ENCODE data around the gene SLC9A3. TPM values are rescaled to one million over a fixed set of nuclear protein-coding genes. Genes with fewer than 3 reads are reported as not detected.

The SLC9A3 gene
- total and polyA plus RNA-seq, 4 donors, result 0.94 to 3.8 (median 1.5) TPM

DNA sequence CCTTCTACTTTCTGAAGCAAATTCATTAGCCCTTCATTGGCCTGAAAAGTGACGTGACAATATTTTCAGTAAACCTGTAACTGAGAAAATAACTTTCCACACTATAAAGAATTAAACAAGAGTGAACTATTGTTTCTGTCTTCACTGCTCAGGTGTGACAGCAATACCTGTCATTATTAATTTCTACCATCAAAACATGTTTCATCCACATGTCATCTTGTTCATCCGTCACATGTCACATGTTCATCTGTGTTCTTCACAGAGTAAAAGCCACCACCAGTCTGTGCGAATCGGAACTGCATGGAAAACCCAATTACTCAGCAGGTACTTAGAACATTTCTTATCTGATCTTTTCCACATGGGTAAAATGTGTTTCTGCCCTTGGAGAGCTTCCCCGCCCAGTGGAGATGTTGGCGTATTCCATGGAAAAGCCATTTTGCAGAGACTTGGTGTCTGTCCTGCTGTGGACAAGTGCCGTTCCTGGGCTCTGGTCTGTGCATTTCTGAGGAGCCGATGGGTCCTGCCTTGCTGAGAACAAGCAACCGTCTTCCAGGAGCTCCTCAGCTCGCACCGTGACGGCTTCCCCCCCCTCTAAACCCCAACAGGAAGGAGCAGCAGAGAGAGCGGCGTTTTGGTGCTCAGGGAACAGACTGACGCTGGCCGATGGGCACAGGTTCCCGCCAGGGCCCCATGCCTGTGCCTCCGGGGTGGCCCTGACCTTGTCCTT, 91.9 kb downstream of the SLC9A3 start:
- no peak overlapping the region for H3K27ac ChIP-seq (ENCODE audit: low read depth in 1 of 2, low read length in 1 of 2)
- no peak for ATAC-seq (ENCODE audit: insufficient read depth, low FRiP score)
- no peak for DNase-seq

DNA sequence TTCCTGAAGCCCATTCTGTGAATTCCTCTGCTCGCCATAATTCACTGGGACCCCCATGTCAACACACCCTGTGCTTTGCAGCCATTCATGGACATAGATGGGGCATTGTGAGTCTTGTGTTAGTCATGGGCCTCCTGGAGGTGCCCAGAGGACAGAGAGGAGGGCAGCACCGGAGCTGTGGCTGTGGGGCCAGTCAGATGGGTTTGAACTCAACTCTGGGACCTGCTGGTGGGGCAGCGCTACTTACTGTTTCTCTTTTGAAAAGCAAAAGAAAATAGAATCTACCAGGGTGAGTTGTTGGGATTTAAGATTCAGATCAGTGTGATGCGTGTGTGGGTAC, 92.6 kb downstream of the SLC9A3 start:
- no peak overlapping the region for H3K27ac ChIP-seq (ENCODE audit: low read depth in 1 of 2, low read length in 1 of 2)
- TF ChIP-seq, protein P1, sequence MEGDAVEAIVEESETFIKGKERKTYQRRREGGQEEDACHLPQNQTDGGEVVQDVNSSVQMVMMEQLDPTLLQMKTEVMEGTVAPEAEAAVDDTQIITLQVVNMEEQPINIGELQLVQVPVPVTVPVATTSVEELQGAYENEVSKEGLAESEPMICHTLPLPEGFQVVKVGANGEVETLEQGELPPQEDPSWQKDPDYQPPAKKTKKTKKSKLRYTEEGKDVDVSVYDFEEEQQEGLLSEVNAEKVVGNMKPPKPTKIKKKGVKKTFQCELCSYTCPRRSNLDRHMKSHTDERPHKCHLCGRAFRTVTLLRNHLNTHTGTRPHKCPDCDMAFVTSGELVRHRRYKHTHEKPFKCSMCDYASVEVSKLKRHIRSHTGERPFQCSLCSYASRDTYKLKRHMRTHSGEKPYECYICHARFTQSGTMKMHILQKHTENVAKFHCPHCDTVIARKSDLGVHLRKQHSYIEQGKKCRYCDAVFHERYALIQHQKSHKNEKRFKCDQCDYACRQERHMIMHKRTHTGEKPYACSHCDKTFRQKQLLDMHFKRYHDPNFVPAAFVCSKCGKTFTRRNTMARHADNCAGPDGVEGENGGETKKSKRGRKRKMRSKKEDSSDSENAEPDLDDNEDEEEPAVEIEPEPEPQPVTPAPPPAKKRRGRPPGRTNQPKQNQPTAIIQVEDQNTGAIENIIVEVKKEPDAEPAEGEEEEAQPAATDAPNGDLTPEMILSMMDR (IDR thresholded peaks at IDR 0.05; ENCODE audit: control extremely low read depth, extremely low read depth), result no peak
- DNase-seq (no peak), ATAC-seq (ENCODE audit: insufficient read depth, low FRiP score) (no peak)
- H3K9me3 ChIP-seq (ENCODE audit: control insufficient read depth in 4 of 4, insufficient read depth in 3 of 4, low read length in 3 of 4), result no peaks in the 10 kb centered on the region
- WGBS, 2 donors, result 91 to 96% methylated on average over 4 of the region's 4 CpGs
- H3K9ac ChIP-seq (ENCODE audit: insufficient read depth in 1 of 2, low read length in 2 of 2), result no peak overlapping the region
- peaks cover 0 to 36% (median 4%) of the 10 kb centered on the region in 5 donors for H3K4me1 ChIP-seq (ENCODE audit: control insufficient read depth in 5 of 5, insufficient read depth in 5 of 5, low read length in 5 of 5)
- peaks cover 0 to 14% (median 0%) of the 10 kb centered on the region in 4 donors for H3K36me3 ChIP-seq (ENCODE audit: control insufficient read depth in 4 of 4, insufficient read depth in 4 of 4, low read length in 4 of 4)
- no peaks in the 10 kb centered on the region for H3K27me3 ChIP-seq (ENCODE audit: control insufficient read depth in 3 of 3, insufficient read depth in 3 of 3, low read length in 2 of 3)
- no peak overlapping the region for H3K4me3 ChIP-seq

More for the DNA sequence above, 91.9 kb downstream of the SLC9A3 start:
- no peaks in the 10 kb centered on the region for H3K9me3 ChIP-seq (ENCODE audit: control insufficient read depth in 4 of 4, insufficient read depth in 3 of 4, low read length in 3 of 4)
- H3K4me3 ChIP-seq, result no peak overlapping the region
- WGBS, 2 donors, result 74 to 75% methylated on average over 18 of the region's 18 CpGs
- peaks cover 0 to 14% (median 0%) of the 10 kb centered on the region in 4 donors for H3K36me3 ChIP-seq (ENCODE audit: control insufficient read depth in 4 of 4, insufficient read depth in 4 of 4, low read length in 4 of 4)
- H3K9ac ChIP-seq (ENCODE audit: insufficient read depth in 1 of 2, low read length in 2 of 2), result no peak overlapping the region
- peaks cover 0 to 36% (median 4%) of the 10 kb centered on the region in 5 donors for H3K4me1 ChIP-seq (ENCODE audit: control insufficient read depth in 5 of 5, insufficient read depth in 5 of 5, low read length in 5 of 5)
- H3K27me3 ChIP-seq (ENCODE audit: control insufficient read depth in 3 of 3, insufficient read depth in 3 of 3, low read length in 2 of 3), result no peaks in the 10 kb centered on the region
- TF ChIP-seq, protein P1 (IDR thresholded peaks at IDR 0.05; ENCODE audit: control extremely low read depth, extremely low read depth), result no peak

DNA sequence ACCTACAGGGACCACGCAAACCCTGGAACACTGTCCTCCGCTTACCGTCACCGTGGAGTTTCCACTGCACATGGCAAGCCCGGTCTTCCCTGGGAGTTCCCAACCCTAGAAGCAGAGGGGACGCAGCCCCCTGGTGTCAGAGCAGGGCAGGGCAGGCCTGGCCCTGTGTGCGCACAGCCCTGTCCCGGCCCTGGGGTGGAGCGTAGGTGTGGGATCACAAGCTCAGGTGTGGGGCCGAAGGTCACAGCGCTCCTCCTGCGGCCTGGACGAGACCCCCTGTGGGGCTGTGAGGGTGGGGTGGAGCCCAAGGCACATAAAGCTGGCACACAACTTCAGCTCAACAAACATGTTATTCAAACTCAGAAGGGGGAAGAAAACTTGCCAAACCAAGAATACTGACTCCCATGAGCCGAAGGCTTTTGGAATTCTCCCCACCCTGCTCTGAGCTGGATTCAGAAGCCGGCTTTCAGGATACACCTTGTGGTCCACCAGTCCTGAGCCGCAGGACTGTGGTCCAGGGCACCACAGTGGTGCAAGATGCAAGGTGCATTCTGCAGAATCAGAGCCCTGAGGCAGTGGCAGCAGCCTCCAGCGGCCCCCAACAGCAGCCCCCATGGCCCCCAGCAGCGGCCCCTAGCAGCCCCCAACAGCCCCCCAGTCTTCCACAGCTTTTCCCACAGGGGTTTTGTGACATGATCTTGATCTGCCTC, 93.1 kb downstream of the SLC9A3 start:
- WGBS, 2 donors, result 53 to 56% methylated on average over 18 of the region's 18 CpGs
- Histone ChIP-seq H3K4me3 (no peak overlapping the region), H3K27me3 (ENCODE audit: control insufficient read depth in 3 of 3, insufficient read depth in 3 of 3, low read length in 2 of 3) (no peaks in the 10 kb centered on the region), H3K27ac (ENCODE audit: low read depth in 1 of 2, low read length in 1 of 2) (no peak overlapping the region), H3K9ac (ENCODE audit: insufficient read depth in 1 of 2, low read length in 2 of 2) (no peak overlapping the region), H3K36me3 (ENCODE audit: control insufficient read depth in 4 of 4, insufficient read depth in 4 of 4, low read length in 4 of 4) (peaks cover 0 to 14% (median 0%) of the 10 kb centered on the region in 4 donors), H3K9me3 (ENCODE audit: control insufficient read depth in 4 of 4, insufficient read depth in 3 of 4, low read length in 3 of 4) (no peaks in the 10 kb centered on the region), H3K4me1 (ENCODE audit: control insufficient read depth in 5 of 5, insufficient read depth in 5 of 5, low read length in 5 of 5) (peaks cover 0 to 36% (median 4%) of the 10 kb centered on the region in 5 donors)
- DNase-seq (peak in 2 of 3 donors; percentile 54 to 56), ATAC-seq (ENCODE audit: insufficient read depth, low FRiP score) (no peak)
- TF ChIP-seq, protein P1 (IDR thresholded peaks at IDR 0.05; ENCODE audit: control extremely low read depth, extremely low read depth), result peak; percentile 39

Data from lung (tissue), 12 donors.